ENCODE results near the gene HIVEP3.

DNA sequence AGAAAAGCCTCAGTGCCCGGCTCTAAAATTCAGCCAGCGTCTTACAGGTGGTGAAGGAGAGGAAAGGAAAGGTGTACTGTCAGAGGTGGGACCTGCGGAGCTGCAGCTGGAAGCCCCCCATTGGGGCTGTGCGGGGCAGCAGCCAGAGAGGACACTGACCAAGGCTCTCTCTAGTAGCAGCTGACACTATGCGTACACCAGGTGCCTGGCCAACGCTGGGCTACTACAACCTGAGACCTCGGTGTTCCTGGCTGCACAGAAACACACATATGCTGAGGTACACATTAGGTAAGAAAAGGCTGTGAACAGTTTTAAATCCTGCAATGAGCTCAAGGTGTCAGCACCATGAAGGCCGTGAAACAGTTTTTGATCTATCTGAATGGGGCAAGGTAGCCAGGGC lies 378.7 kb downstream of the HIVEP3 start:
- TF ChIP-seq, protein P1, sequence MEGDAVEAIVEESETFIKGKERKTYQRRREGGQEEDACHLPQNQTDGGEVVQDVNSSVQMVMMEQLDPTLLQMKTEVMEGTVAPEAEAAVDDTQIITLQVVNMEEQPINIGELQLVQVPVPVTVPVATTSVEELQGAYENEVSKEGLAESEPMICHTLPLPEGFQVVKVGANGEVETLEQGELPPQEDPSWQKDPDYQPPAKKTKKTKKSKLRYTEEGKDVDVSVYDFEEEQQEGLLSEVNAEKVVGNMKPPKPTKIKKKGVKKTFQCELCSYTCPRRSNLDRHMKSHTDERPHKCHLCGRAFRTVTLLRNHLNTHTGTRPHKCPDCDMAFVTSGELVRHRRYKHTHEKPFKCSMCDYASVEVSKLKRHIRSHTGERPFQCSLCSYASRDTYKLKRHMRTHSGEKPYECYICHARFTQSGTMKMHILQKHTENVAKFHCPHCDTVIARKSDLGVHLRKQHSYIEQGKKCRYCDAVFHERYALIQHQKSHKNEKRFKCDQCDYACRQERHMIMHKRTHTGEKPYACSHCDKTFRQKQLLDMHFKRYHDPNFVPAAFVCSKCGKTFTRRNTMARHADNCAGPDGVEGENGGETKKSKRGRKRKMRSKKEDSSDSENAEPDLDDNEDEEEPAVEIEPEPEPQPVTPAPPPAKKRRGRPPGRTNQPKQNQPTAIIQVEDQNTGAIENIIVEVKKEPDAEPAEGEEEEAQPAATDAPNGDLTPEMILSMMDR (conservative IDR thresholded peaks at IDR 0.05), result no peak
- no peak for TF ChIP-seq EZH2 (IDR thresholded peaks at IDR 0.05; ENCODE audit: low read depth)
